Measurements from ENCODE around the gene RFK.

GRCh38 chr9:76373173-76373783, 20.9 kb downstream of the RFK start:
- no peak for TF ChIP-seq POLR2A (IDR thresholded peaks at IDR 0.05)
- TF ChIP-seq, protein P1, sequence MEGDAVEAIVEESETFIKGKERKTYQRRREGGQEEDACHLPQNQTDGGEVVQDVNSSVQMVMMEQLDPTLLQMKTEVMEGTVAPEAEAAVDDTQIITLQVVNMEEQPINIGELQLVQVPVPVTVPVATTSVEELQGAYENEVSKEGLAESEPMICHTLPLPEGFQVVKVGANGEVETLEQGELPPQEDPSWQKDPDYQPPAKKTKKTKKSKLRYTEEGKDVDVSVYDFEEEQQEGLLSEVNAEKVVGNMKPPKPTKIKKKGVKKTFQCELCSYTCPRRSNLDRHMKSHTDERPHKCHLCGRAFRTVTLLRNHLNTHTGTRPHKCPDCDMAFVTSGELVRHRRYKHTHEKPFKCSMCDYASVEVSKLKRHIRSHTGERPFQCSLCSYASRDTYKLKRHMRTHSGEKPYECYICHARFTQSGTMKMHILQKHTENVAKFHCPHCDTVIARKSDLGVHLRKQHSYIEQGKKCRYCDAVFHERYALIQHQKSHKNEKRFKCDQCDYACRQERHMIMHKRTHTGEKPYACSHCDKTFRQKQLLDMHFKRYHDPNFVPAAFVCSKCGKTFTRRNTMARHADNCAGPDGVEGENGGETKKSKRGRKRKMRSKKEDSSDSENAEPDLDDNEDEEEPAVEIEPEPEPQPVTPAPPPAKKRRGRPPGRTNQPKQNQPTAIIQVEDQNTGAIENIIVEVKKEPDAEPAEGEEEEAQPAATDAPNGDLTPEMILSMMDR (IDR thresholded peaks at IDR 0.05) = no peak
- peak in 2 of 3 donors; percentile 74 to 87 for TF ChIP-seq POLR2AphosphoS5 (IDR thresholded peaks at IDR 0.05)
- no peak for TF ChIP-seq EP300 (IDR thresholded peaks at IDR 0.05)

Data from stomach (tissue), 4 donors.